Vagina (tissue), 2 donors: Measurements from ENCODE around the gene ETV5.

Source experiments
- POLR2AphosphoS5 ChIP-seq, 2 donors: sonication (generic); formaldehyde crosslinking; IDR thresholded peaks; one replicate each; pipeline ENCODE4 v1.9.0; 2017; ENCODE audit warnings: antibody characterized with exemption in 2 of 2, mild to moderate bottlenecking in 2 of 2, low read depth in 1 of 2; ENCODE audit not compliant: insufficient read depth in 1 of 2
- TF ChIP-seq, protein P1 (sequence below), 3 experiments: fragments of 450-650 bp in 2 of 3; fragments of 200-600 bp in 1 of 3; sonication (generic) in 1 of 3; IDR thresholded peaks; one replicate each; pipeline ENCODE4 v1.5.1; 2017 to 2019; ENCODE audit warnings: antibody characterized with exemption in 3 of 3, mild to moderate bottlenecking in 2 of 3, moderate library complexity in 2 of 3

DNA sequence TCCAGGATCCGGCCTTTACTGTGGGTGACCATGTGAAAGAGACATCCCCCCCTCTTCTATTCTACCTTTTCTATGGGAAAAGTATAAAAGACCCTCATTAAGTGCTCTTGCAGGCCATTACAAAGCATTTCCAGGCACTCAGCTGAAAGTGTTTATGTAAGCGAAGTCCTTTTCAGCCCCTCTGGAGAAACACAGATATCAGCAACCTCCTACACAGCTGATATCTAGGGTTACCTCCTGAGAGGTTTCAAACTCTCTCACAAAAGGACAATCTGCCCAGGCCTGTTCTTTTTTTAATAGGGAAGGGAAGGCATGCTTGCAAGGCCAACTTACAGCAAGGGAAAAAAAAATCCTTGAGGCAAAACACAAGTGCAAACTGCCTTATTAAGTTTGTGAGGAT is 12.6 kb downstream of the ETV5 start:
- TF ChIP-seq, protein P1, sequence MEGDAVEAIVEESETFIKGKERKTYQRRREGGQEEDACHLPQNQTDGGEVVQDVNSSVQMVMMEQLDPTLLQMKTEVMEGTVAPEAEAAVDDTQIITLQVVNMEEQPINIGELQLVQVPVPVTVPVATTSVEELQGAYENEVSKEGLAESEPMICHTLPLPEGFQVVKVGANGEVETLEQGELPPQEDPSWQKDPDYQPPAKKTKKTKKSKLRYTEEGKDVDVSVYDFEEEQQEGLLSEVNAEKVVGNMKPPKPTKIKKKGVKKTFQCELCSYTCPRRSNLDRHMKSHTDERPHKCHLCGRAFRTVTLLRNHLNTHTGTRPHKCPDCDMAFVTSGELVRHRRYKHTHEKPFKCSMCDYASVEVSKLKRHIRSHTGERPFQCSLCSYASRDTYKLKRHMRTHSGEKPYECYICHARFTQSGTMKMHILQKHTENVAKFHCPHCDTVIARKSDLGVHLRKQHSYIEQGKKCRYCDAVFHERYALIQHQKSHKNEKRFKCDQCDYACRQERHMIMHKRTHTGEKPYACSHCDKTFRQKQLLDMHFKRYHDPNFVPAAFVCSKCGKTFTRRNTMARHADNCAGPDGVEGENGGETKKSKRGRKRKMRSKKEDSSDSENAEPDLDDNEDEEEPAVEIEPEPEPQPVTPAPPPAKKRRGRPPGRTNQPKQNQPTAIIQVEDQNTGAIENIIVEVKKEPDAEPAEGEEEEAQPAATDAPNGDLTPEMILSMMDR (IDR thresholded peaks at IDR 0.05) = no peak
- no peak for TF ChIP-seq POLR2AphosphoS5 (IDR thresholded peaks at IDR 0.05; ENCODE audit: insufficient read depth in 1 of 2, low read depth in 1 of 2)
